ENCODE data around the gene TCAF1. TPM values are rescaled to one million over a fixed set of nuclear protein-coding genes. Genes with fewer than 3 reads are reported as not detected.
"Not testable (repeated sequence)": the region's sequence is repeated elsewhere in the genome, so short reads cannot be mapped to it uniquely, and the experiment has no call there.

Gene TCAF1
- total RNA-seq, 1 donor from 2014 or later, result 30.9 TPM

- no peak for DNase-seq (ENCODE audit: low spot score in 2 of 2)
- no peak for TF ChIP-seq CTCF (IDR thresholded peaks at IDR 0.05)
- intact Hi-C loops (cut with DNase I), result no loop called here
- H3K36me3 ChIP-seq, result peaks cover 0 to 3% of the 10 kb centered on the region in 2 donors
- H3K9me3 ChIP-seq, result peaks cover 17 to 48% of the 10 kb centered on the region in 2 donors
- no peaks in the 10 kb centered on the region for H3K4me1 ChIP-seq
- H3K4me3 ChIP-seq, result no peak overlapping the region
- no peaks in the 10 kb centered on the region for H3K27me3 ChIP-seq
- no peak overlapping the region for H3K27ac ChIP-seq
These were observed 52.0 kb downstream of the TCAF1 start for GRCh38 chr7:143849785-143850479.

- Histone ChIP-seq H3K36me3 (peaks cover 0 to 3% of the 10 kb centered on the region in 2 donors), H3K9me3 (peaks cover 17 to 49% of the 10 kb centered on the region in 2 donors), H3K4me3 (no peak overlapping the region), H3K27ac (no peak overlapping the region), H3K27me3 (no peaks in the 10 kb centered on the region), H3K4me1 (no peaks in the 10 kb centered on the region)
- intact Hi-C loops (cut with DNase I), result no loop called here
- TF ChIP-seq CTCF (IDR thresholded peaks at IDR 0.05), result no peak
- no peak for DNase-seq (ENCODE audit: low spot score in 2 of 2)
These were observed 53.8 kb downstream of the TCAF1 start for GRCh38 chr7:143848192-143848591.

GRCh38 chr7:143846692-143847091, 55.3 kb downstream of the TCAF1 start:
- Histone ChIP-seq H3K4me1 (no peaks in the 10 kb centered on the region), H3K36me3 (peaks cover 0 to 3% of the 10 kb centered on the region in 2 donors), H3K27ac (no peak overlapping the region), H3K4me3 (no peak overlapping the region), H3K9me3 (peaks cover 17 to 49% of the 10 kb centered on the region in 2 donors), H3K27me3 (no peaks in the 10 kb centered on the region)
- no peak for TF ChIP-seq CTCF (IDR thresholded peaks at IDR 0.05)
- intact Hi-C loops (cut with DNase I), result no loop called here
- DNase-seq (ENCODE audit: low spot score in 2 of 2), result no peak

GRCh38 chr7:143841696-143842095, 60.3 kb downstream of the TCAF1 start:
- H3K27me3 ChIP-seq; H3K27ac ChIP-seq; H3K4me1 ChIP-seq; DNase-seq (ENCODE audit: low spot score in 2 of 2); H3K4me3 ChIP-seq; H3K36me3 ChIP-seq; intact Hi-C loops (cut with DNase I): not testable (repeated sequence)
- H3K9me3 ChIP-seq, result peaks cover 0 to 19% of the 10 kb centered on the region in 2 donors

- intact Hi-C loops (cut with DNase I), result not testable (repeated sequence)
These were observed 61.9 kb downstream of the TCAF1 start for GRCh38 chr7:143840062-143840461.

GRCh38 chr7:143837223-143837622, 64.8 kb downstream of the TCAF1 start:
- intact Hi-C loops (cut with DNase I); H3K9me3 ChIP-seq; H3K27me3 ChIP-seq; H3K27ac ChIP-seq; H3K4me1 ChIP-seq; H3K36me3 ChIP-seq: not testable (repeated sequence)
- H3K4me3 ChIP-seq, result peak overlapping the region in 1 of 2 donors; percentile 54
- peak in 2 of 3 experiments; percentile 58 to 79 for TF ChIP-seq CTCF (IDR thresholded peaks at IDR 0.05)
- peak; percentile 17 to 95 for DNase-seq (ENCODE audit: low spot score in 2 of 2)

More at GRCh38 chr7:143840062-143840461, 61.9 kb downstream of the TCAF1 start:
- not testable (repeated sequence) for H3K36me3 ChIP-seq; H3K4me1 ChIP-seq; DNase-seq (ENCODE audit: low spot score in 2 of 2); H3K9me3 ChIP-seq; H3K27me3 ChIP-seq; H3K4me3 ChIP-seq; H3K27ac ChIP-seq

GRCh38 chr7:143836622-143837021, 65.4 kb downstream of the TCAF1 start:
- H3K4me1 ChIP-seq, result not testable (repeated sequence)
- peak overlapping the region in 1 of 2 donors; percentile 63 for H3K27ac ChIP-seq

GRCh38 chr7:143836088-143836487, 65.9 kb downstream of the TCAF1 start:
- intact Hi-C loops (cut with DNase I); H3K4me3 ChIP-seq; H3K27me3 ChIP-seq; H3K9me3 ChIP-seq; DNase-seq (ENCODE audit: low spot score in 2 of 2); H3K36me3 ChIP-seq; H3K4me1 ChIP-seq: not testable (repeated sequence)
- peak overlapping the region in 1 of 2 donors; percentile 63 for H3K27ac ChIP-seq

More at GRCh38 chr7:143836622-143837021, 65.4 kb downstream of the TCAF1 start:
- H3K9me3 ChIP-seq; H3K36me3 ChIP-seq; intact Hi-C loops (cut with DNase I); H3K27me3 ChIP-seq: not testable (repeated sequence)
- DNase-seq (ENCODE audit: low spot score in 2 of 2), result peak; percentile 59 to 98
- H3K4me3 ChIP-seq, result peak overlapping the region; percentile 55 to 57

GRCh38 chr7:143826578-143826977, 75.4 kb downstream of the TCAF1 start:
- H3K4me1 ChIP-seq; DNase-seq (ENCODE audit: low spot score in 2 of 2); H3K4me3 ChIP-seq; H3K27ac ChIP-seq; H3K9me3 ChIP-seq; H3K27me3 ChIP-seq; H3K36me3 ChIP-seq; intact Hi-C loops (cut with DNase I): not testable (repeated sequence)

- H3K27ac ChIP-seq; H3K4me1 ChIP-seq; H3K36me3 ChIP-seq; H3K9me3 ChIP-seq; DNase-seq (ENCODE audit: low spot score in 2 of 2); H3K4me3 ChIP-seq; intact Hi-C loops (cut with DNase I); H3K27me3 ChIP-seq: not testable (repeated sequence)
These were observed 77.5 kb downstream of the TCAF1 start for GRCh38 chr7:143824295-143825135.
